ENCODE measurements around the gene VKORC1L1. TPM values are rescaled to one million over a fixed set of nuclear protein-coding genes. Genes with fewer than 3 reads are reported as not detected.

VKORC1L1 gene
- total and polyA plus RNA-seq, 7 donors: 3.9 to 20.3 (median 15.1) TPM

- peaks cover 0 to 41% (median 6%) of the 10 kb centered on the region in 4 donors for H3K36me3 ChIP-seq
- 91 to 94% methylated on average over 5 of the region's 5 CpGs for WGBS, 2 donors
- no peaks in the 10 kb centered on the region for H3K27me3 ChIP-seq
- H3K4me1 ChIP-seq: peaks cover 0 to 9% (median 0%) of the 10 kb centered on the region in 4 donors
- intact Hi-C loops (cut with DNase I): no loop called here
- H3K9me3 ChIP-seq: no peaks in the 10 kb centered on the region
- no peak overlapping the region for H3K4me3 ChIP-seq
- H3K27ac ChIP-seq: no peak overlapping the region
- TF ChIP-seq CTCF (IDR thresholded peaks at IDR 0.05): no peak
- TF ChIP-seq EP300 (IDR thresholded peaks at IDR 0.05): no peak
- TF ChIP-seq POLR2A (IDR thresholded peaks at IDR 0.05): no peak
- no peak for TF ChIP-seq POLR2AphosphoS5 (IDR thresholded peaks at IDR 0.05)
- no peak for DNase-seq
Measured at GRCh38 chr7:65953001-65953720, 80.3 kb downstream of the VKORC1L1 start.

- H3K36me3 ChIP-seq: peaks cover 0 to 48% (median 6%) of the 10 kb centered on the region in 4 donors
- H3K4me1 ChIP-seq: peaks cover 0 to 9% (median 0%) of the 10 kb centered on the region in 4 donors
- WGBS, 2 donors: 93% methylated on average over 15 of the region's 15 CpGs
- H3K27me3 ChIP-seq: no peaks in the 10 kb centered on the region
- no peak for DNase-seq
- no peaks in the 10 kb centered on the region for H3K9me3 ChIP-seq
- intact Hi-C loops (cut with DNase I): no loop called here
- no peak overlapping the region for H3K27ac ChIP-seq
- H3K4me3 ChIP-seq: no peak overlapping the region
- TF ChIP-seq CTCF (IDR thresholded peaks at IDR 0.05): no peak
- TF ChIP-seq POLR2A (IDR thresholded peaks at IDR 0.05): no peak
- no peak for TF ChIP-seq EP300 (IDR thresholded peaks at IDR 0.05)
- TF ChIP-seq POLR2AphosphoS5 (IDR thresholded peaks at IDR 0.05): no peak
Measured at GRCh38 chr7:65953890-65954450, 81.1 kb downstream of the VKORC1L1 start.

GRCh38 chr7:65955718-65956117 is 82.8 kb downstream of the VKORC1L1 start:
- H3K9me3 ChIP-seq: no peaks in the 10 kb centered on the region
- peaks cover 0 to 66% (median 17%) of the 10 kb centered on the region in 4 donors for H3K36me3 ChIP-seq
- no peak overlapping the region for H3K27ac ChIP-seq
- TF ChIP-seq POLR2AphosphoS5 (IDR thresholded peaks at IDR 0.05) (no peak), EP300 (IDR thresholded peaks at IDR 0.05) (no peak), CTCF (IDR thresholded peaks at IDR 0.05) (no peak), POLR2A (IDR thresholded peaks at IDR 0.05) (no peak)
- H3K4me3 ChIP-seq: no peak overlapping the region
- peaks cover 0 to 9% (median 0%) of the 10 kb centered on the region in 4 donors for H3K4me1 ChIP-seq
- intact Hi-C loops (cut with DNase I): no loop called here
- H3K27me3 ChIP-seq: no peaks in the 10 kb centered on the region
- 96% methylated on average over 4 of the region's 4 CpGs for WGBS, 2 donors
- DNase-seq: no peak

GRCh38 chr7:65960351-65961074 is 87.6 kb downstream of the VKORC1L1 start:
- Histone ChIP-seq H3K4me1 (no peaks in the 10 kb centered on the region), H3K4me3 (no peak overlapping the region), H3K9me3 (no peaks in the 10 kb centered on the region), H3K27ac (no peak overlapping the region), H3K36me3 (peaks cover 0 to 93% (median 48%) of the 10 kb centered on the region in 4 donors), H3K27me3 (no peaks in the 10 kb centered on the region)
- 80 to 81% methylated on average over 19 of the region's 19 CpGs for WGBS, 2 donors
- DNase-seq: no peak
- intact Hi-C loops (cut with DNase I): no loop called here
- TF ChIP-seq EP300 (IDR thresholded peaks at IDR 0.05) (no peak), POLR2A (IDR thresholded peaks at IDR 0.05) (no peak), CTCF (IDR thresholded peaks at IDR 0.05) (no peak), POLR2AphosphoS5 (IDR thresholded peaks at IDR 0.05) (no peak)

Data from sigmoid colon (tissue), 7 donors.